Natural killer cell treated with Interleukin-12 subunit alpha and Interleukin-12 subunit beta and Interleukin-15 and Interleukin-18, amount 100 ng/mL, for 72 hours (primary cell): ENCODE results near the gene HYDIN. TPM values are rescaled to one million over a fixed set of nuclear protein-coding genes. Genes with fewer than 3 reads are reported as not detected.

Experiments
- ATAC-seq, 2 donors: fragments of 150-1000 bp; cut with Tn5 transposase in 1 of 2; sonication (Bioruptor Pico), chemical (Tn5 transposase) in 1 of 2; 2 replicates each; pipeline ENCODE4 v1.10.0; 2021
- DNase-seq: peaks from one replicate; pipeline ENCODE4 v3.0.0; 2022; ENCODE audit warnings: low spot score
- H3K27ac Mint-ChIP-seq, 2 donors: 1 replicate in 1 of 2; 2 replicates in 1 of 2; pipeline ENCODE4 v1.8.0; 2022; ENCODE audit warnings: mixed read lengths in 2 of 2, mild to moderate bottlenecking in 1 of 2, moderate library complexity in 1 of 2
- H3K27me3 Mint-ChIP-seq, 2 donors: 1 replicate in 1 of 2; 2 replicates in 1 of 2; pipeline ENCODE4 v1.8.0; 2022; ENCODE audit warnings: mixed read lengths in 2 of 2
- H3K36me3 Mint-ChIP-seq: one replicate; pipeline ENCODE4 v1.8.0; 2022; ENCODE audit warnings: mixed read lengths
- H3K4me1 Mint-ChIP-seq, 2 donors: 1 replicate in 1 of 2; 2 replicates in 1 of 2; pipeline ENCODE4 v1.8.0; 2022; ENCODE audit warnings: low read depth in 2 of 2, mixed read lengths in 2 of 2, mild to moderate bottlenecking in 1 of 2
- H3K4me3 Mint-ChIP-seq: one replicate; pipeline ENCODE4 v1.8.0; 2022; ENCODE audit warnings: mixed read lengths
- H3K9me3 Mint-ChIP-seq: 2 replicates; pipeline ENCODE4 v1.8.0; 2022; ENCODE audit warnings: mixed read lengths
- total RNA-seq, 2 donors: library from RNA; stranded (reverse); gene quantifications; one replicate each; pipeline ENCODE4 v1.2.3, GENCODE V29; 2022

Gene HYDIN
- total RNA-seq, 2 donors from 2014 or later: not detected

DNA sequence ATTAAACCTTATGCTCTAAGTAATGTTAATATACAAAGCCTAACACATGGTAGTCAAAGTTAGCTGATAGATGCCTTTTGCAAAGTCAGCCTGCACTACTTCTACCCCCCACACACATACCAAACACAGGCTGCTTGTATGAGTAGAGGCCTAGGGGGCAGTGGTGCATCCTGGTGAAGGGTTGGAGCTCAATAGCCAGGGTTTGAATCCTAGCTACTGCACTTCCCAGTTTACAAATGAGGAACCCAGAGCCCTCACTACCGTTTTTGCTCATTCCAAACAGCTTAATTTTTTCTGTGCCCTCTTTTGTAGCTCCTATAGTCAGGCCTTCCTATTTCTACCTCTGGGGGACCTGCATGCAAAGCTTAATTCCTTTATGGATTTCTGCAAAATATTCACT lies 18.9 kb upstream of the HYDIN start:
- Mint-ChIP-seq H3K4me1 (no peaks in the 10 kb centered on the region), H3K36me3 (no peaks in the 10 kb centered on the region), H3K27ac (no peak overlapping the region), H3K27me3 (peaks cover 0 to 5% of the 10 kb centered on the region in 2 donors), H3K9me3 (no peaks in the 10 kb centered on the region), H3K4me3 (no peak overlapping the region)
- no peak for DNase-seq
- ATAC-seq: no peak

GRCh38 chr16:71247478-71247877 lies 17.0 kb upstream of the HYDIN start:
- no peaks in the 10 kb centered on the region for H3K36me3 Mint-ChIP-seq
- no peaks in the 10 kb centered on the region for H3K9me3 Mint-ChIP-seq
- DNase-seq (no peak), ATAC-seq (no peak)
- H3K27ac Mint-ChIP-seq: no peak overlapping the region
- peaks cover 0 to 2% of the 10 kb centered on the region in 2 donors for H3K4me1 Mint-ChIP-seq
- H3K4me3 Mint-ChIP-seq: no peak overlapping the region
- H3K27me3 Mint-ChIP-seq: peaks cover 0 to 5% of the 10 kb centered on the region in 2 donors

GRCh38 chr16:71246309-71246708 lies 15.8 kb upstream of the HYDIN start:
- H3K4me1 Mint-ChIP-seq: peaks cover 0 to 4% of the 10 kb centered on the region in 2 donors
- H3K27ac Mint-ChIP-seq: no peak overlapping the region
- ATAC-seq (no peak), DNase-seq (no peak)
- H3K27me3 Mint-ChIP-seq: peaks cover 0 to 5% of the 10 kb centered on the region in 2 donors
- H3K9me3 Mint-ChIP-seq: no peaks in the 10 kb centered on the region
- no peak overlapping the region for H3K4me3 Mint-ChIP-seq
- no peaks in the 10 kb centered on the region for H3K36me3 Mint-ChIP-seq

GRCh38 chr16:71244521-71244920 lies 14.0 kb upstream of the HYDIN start:
- Mint-ChIP-seq H3K9me3 (no peaks in the 10 kb centered on the region), H3K36me3 (no peaks in the 10 kb centered on the region), H3K4me3 (no peak overlapping the region), H3K27me3 (peaks cover 0 to 5% of the 10 kb centered on the region in 2 donors), H3K4me1 (peaks cover 0 to 4% of the 10 kb centered on the region in 2 donors), H3K27ac (no peak overlapping the region)
- ATAC-seq (no peak), DNase-seq (no peak)

DNA sequence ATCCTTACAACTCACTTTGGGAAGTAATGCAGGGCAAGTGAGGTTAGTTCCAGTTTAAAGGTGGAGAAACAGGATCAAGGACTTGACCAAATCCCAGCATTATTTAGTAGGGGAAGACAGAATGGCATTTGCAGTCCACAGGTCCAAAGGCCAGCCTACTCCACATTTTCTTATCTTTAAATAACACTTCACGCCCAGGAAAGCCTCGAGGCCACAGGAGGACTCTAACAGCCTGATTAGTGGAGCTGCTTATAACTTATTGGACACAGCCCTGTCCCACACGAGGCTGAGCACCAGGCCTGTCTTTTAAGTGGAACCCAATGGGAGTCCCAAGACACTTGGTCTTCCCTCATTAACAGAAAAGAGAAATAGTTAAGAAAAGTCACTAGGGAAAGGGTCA lies 12.1 kb upstream of the HYDIN start:
- peaks cover 0 to 4% of the 10 kb centered on the region in 2 donors for H3K4me1 Mint-ChIP-seq

DNA sequence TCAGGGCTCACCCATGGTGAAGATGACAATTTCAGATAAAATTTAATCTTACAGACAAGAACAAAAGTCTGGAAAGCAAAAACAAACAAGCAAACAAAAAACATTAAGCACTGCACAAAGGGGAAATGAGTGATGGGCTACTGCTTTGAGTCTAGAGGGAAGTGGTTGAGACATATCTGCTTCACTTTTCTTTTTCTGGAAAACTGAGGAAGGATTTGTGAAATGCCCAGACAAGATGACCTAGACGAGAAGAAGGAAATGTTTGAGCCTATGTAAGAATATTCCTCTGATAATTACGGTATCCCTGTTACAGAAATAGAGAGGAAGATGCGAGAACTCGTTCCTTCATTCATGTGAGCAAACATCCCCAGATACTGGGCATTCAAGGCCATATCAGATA lies 11.5 kb upstream of the HYDIN start:
- Mint-ChIP-seq H3K4me1 (peaks cover 0 to 4% of the 10 kb centered on the region in 2 donors), H3K27me3 (peaks cover 0 to 14% of the 10 kb centered on the region in 2 donors), H3K9me3 (no peaks in the 10 kb centered on the region), H3K4me3 (no peak overlapping the region), H3K27ac (no peak overlapping the region), H3K36me3 (no peaks in the 10 kb centered on the region)
- no peak for DNase-seq
- ATAC-seq: no peak

More for the DNA sequence above, 12.1 kb upstream of the HYDIN start:
- peaks cover 0 to 13% of the 10 kb centered on the region in 2 donors for H3K27me3 Mint-ChIP-seq
- H3K9me3 Mint-ChIP-seq: no peaks in the 10 kb centered on the region
- ATAC-seq (no peak), DNase-seq (no peak)
- no peaks in the 10 kb centered on the region for H3K36me3 Mint-ChIP-seq
- no peak overlapping the region for H3K27ac Mint-ChIP-seq
- no peak overlapping the region for H3K4me3 Mint-ChIP-seq

GRCh38 chr16:71229344-71229743 lies 1.2 kb downstream of the HYDIN start:
- DNase-seq: no peak
- no peak for ATAC-seq
- Mint-ChIP-seq H3K27me3 (peaks cover 31 to 36% of the 10 kb centered on the region in 2 donors), H3K4me1 (peaks cover 0 to 2% of the 10 kb centered on the region in 2 donors), H3K9me3 (peaks cover 8% of the 10 kb centered on the region), H3K27ac (no peak overlapping the region), H3K4me3 (no peak overlapping the region), H3K36me3 (peaks cover 28% of the 10 kb centered on the region)

GRCh38 chr16:71226229-71227141 lies 4.0 kb downstream of the HYDIN start:
- peaks cover 31% of the 10 kb centered on the region for H3K36me3 Mint-ChIP-seq
- ATAC-seq (no peak), DNase-seq (no peak)
- H3K27ac Mint-ChIP-seq: no peak overlapping the region
- H3K4me1 Mint-ChIP-seq: peaks cover 0 to 2% of the 10 kb centered on the region in 2 donors
- H3K9me3 Mint-ChIP-seq: peaks cover 8% of the 10 kb centered on the region
- no peak overlapping the region for H3K4me3 Mint-ChIP-seq
- peaks cover 24 to 33% of the 10 kb centered on the region in 2 donors for H3K27me3 Mint-ChIP-seq

DNA sequence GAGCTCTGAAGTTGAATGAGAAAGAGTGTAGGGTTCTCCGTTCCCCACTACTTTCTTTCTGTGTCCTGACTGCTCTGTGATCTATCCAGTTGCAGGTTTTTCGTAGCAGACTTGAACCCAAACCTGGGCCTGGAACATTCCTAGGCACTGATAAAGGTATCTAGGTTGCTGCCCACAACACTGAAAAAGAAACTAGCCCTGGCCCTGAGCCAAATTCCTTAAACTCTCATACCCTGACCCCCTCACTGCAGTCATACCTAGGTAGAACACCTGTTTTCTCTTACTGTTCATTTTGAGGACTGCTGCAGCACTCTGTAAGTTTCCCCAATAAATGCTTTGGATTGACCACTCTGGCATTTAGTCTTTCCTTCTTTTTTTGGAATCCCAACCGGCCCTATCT lies 5.4 kb downstream of the HYDIN start:
- Mint-ChIP-seq H3K36me3 (peaks cover 31% of the 10 kb centered on the region), H3K4me1 (no peaks in the 10 kb centered on the region), H3K4me3 (no peak overlapping the region), H3K9me3 (peaks cover 8% of the 10 kb centered on the region), H3K27ac (no peak overlapping the region), H3K27me3 (peaks cover 12 to 23% of the 10 kb centered on the region in 2 donors)
- no peak for ATAC-seq
- DNase-seq: no peak

DNA sequence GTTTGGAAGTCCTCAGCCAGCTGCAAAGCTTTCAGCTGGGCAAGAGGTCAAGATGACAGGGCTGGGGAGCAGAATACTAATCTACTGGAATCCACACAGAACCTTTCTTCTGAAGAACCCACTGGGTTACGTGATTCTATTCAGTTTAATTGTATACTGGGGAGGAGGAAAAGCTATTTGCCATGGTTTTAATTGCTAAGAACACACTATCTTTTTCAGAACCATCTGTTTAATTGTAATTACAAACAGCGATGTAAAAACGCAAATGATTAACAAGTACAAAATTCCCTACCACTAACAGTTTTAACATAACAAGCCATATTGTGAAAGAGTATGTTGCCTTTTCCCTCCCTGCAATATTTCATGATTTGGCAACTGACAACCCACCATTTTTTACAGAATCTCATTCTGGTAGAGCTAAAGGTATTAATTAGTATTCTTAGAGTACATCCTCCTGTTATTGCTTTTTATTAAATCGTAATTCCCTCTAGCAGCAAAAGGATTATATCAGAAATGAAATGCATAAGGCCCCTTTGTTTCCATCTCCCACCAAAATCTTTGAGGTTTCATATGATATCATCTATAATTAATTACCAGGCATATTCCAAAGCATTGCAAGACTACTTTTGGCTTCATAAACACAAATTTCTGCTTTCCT lies 12.1 kb downstream of the HYDIN start:
- Mint-ChIP-seq H3K4me3 (no peak overlapping the region), H3K4me1 (no peaks in the 10 kb centered on the region), H3K9me3 (no peaks in the 10 kb centered on the region), H3K36me3 (no peaks in the 10 kb centered on the region), H3K27me3 (peaks cover 28 to 30% of the 10 kb centered on the region in 2 donors), H3K27ac (no peak overlapping the region)
- no peak for DNase-seq
- no peak for ATAC-seq

DNA sequence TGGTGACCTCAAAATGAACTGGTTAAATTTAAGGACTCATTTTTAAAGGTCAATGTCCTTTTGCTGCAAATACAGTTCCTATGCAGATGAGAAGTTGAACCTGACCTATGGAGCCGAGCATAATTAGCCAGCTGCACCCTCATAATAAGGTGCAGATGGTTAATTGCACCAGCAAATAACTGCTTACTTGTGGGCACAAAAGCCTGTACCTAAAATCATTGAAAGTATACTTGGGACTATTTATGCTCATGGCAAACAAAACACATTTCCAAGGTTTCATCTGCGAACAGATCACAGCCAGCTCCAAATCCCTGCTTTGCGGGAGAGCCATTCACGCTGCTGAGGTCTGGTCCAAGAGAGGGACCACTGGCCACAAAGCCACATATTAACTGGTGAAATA lies 13.0 kb downstream of the HYDIN start:
- Mint-ChIP-seq H3K4me3 (no peak overlapping the region), H3K27ac (no peak overlapping the region), H3K9me3 (no peaks in the 10 kb centered on the region), H3K27me3 (peaks cover 27 to 36% of the 10 kb centered on the region in 2 donors), H3K36me3 (no peaks in the 10 kb centered on the region), H3K4me1 (no peaks in the 10 kb centered on the region)
- ATAC-seq: no peak
- DNase-seq: no peak

DNA sequence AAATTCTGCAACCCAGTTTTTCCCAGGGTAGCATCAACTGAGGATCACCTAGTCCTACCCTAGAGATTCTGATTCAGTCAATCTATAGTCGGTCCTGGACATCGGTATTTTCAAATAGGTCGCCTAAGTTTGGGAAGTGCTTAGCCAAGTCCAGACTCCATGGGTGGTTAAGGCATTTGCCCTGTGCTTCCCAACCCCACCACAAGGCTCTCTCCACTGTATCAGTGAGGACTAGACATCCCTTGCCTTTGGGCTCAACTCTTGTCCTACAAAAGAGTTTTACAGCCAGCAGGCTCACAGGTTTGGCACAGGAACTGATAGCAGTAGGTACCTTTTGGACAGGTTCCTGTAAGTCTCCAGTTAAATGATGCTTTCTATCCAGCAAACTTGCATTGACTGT lies 13.8 kb downstream of the HYDIN start:
- Mint-ChIP-seq H3K27ac (no peak overlapping the region), H3K4me3 (no peak overlapping the region), H3K9me3 (no peaks in the 10 kb centered on the region), H3K4me1 (no peaks in the 10 kb centered on the region), H3K27me3 (peaks cover 26 to 43% of the 10 kb centered on the region in 2 donors), H3K36me3 (no peaks in the 10 kb centered on the region)
- no peak for ATAC-seq
- no peak for DNase-seq

GRCh38 chr16:71214746-71215381 lies 15.7 kb downstream of the HYDIN start:
- no peak overlapping the region for H3K4me3 Mint-ChIP-seq
- H3K9me3 Mint-ChIP-seq: no peaks in the 10 kb centered on the region
- peaks cover 31 to 54% of the 10 kb centered on the region in 2 donors for H3K27me3 Mint-ChIP-seq
- no peak overlapping the region for H3K27ac Mint-ChIP-seq
- no peaks in the 10 kb centered on the region for H3K36me3 Mint-ChIP-seq
- no peaks in the 10 kb centered on the region for H3K4me1 Mint-ChIP-seq
- ATAC-seq: no peak
- no peak for DNase-seq
